ENCODE data around the gene KIAA0930.
"Not testable (repeated sequence)": the region's sequence is repeated elsewhere in the genome, so short reads cannot be mapped to it uniquely, and the experiment has no call there.

KIAA0930 gene

DNA sequence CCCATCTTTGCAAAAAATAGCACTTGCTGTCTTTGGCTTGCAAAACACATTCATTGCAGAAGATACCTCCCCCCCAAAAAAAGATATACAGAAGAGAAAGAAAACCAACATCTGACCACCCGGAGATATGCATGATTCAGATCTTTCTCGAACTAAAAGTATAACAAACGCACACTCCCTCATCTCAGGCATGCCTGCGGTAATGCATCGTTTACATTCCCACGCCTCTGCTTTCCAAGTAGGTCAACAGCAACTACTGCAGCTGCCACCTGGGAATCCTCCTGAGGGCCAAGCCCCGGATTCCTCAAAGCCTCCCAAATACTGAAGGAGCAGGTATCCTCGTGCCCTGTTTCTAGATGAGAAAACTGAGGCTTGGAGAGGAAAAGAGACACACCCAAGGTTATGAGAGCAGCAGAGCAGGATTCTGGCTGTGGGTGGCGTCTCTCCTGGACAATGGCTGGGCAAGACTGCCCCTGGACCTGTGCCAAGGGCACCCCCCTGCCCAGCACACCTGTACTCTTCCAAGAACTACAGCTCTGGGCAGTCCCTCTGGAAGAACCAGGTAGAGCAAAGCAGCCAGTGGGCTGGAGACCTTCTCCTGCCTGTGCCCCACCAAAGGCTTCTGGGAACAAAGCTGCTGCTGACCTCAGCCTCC is 38.9 kb downstream of the KIAA0930 start:
- DNase-seq (ENCODE audit: low read depth, low spot score) = no peak

DNA sequence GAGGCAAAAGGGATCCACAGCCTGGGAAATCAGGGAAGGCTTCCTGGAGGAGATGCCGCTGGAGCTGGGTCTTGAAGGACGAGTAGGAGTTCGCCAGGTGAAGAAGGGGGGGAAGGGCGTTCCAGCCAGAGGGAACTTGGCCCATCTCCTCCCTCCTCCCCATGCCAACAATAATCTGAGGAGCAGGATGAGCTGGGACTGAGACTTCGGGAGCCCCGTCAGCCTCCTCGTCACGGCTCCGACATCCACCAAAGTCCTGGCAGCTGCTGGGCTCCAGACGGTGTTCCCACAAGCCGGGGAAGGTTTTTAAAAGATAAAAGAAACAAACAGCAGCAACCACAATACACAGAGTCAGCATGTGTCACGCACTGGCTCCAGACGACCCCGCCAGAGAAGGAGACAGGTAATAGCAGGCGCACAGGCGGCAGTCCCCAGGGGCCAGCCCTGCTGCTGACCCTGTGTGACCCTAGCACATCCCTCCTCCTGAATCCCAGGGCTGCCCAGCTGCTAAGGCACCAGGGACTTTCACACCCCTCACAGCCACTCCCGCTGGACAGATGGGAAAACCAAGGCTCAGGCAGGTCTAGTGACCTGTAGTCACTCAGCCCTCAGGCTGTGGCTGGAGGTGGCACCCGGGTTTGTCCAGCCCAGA is 39.7 kb downstream of the KIAA0930 start:
- no peak for DNase-seq (ENCODE audit: low read depth, low spot score)

GRCh38 chr22:45200230-45200629 is 40.5 kb downstream of the KIAA0930 start:
- DNase-seq (ENCODE audit: low read depth, low spot score) = no peak

DNA sequence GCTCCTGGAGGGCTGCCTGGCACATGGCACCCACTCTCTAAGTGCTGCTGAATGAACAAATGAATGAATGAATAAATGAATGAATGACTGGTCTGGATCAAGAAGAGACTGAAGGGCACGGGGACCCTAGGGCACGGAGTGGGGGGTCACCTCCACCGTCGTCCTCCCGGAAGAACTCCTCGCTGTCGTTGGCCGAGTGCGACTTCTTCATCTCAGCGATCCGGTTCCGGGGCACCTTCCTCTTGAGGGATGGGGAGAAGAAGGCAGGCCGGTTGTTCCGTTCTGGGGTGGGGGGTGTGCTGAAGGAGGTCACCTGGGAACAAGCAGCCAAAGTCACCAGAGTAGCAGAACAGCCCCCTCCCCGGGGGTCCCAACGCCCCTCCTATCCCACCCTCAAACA is 41.0 kb downstream of the KIAA0930 start:
- no peak for DNase-seq (ENCODE audit: low read depth, low spot score)

DNA sequence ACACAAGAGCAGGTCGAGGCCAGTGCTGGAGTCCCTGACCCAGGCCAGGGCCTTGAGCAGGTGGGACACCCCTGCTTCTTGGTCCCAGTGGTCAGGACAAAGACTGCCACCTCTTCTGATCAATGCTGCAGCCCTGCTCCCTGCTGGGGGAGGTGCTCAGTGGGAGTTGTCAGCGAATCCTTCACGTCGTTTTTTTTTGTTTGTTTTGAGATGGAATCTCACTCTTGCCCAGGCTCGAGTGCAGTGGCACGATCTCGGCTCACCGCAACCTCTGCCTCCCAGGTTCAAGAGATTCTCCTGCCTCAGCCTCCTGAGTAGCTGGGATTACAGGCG is 42.3 kb downstream of the KIAA0930 start:
- no peak for DNase-seq (ENCODE audit: low read depth, low spot score)

- no peak for DNase-seq (ENCODE audit: low read depth, low spot score)
Observed at GRCh38 chr22:45197606-45198462, 42.9 kb downstream of the KIAA0930 start.

DNA sequence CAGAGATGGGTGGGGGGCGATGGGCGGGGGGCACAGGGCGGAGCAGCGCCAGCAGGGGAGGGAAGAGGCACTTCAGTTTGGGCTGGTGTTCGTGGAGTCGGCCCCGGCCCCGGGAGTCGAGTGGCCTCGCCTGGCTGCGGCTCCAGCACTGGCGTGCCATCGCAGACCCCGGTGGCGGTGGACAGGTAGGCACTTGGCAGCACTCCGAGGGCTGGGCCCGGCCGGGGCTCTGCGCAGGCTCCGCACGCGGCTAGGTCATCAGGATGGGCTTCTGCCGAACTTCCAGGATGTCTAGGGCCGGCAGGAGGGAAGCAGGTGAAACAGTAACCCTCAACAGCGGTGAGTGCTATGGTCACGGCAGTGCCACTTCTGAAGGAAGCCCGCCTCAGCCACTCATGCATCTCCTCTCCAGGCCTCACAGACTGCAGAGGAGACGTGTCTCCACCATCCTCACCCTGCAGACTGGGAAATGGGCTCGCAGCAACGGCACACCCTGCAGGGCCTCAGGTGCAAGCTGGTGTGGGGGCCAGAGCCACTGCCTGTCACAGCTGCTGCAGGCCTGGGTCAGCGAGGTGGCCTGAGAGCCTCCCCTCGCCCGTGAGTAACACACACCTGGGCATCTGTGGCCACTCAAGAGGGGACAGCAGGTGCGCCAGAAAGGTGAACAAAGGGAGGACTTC is 43.6 kb downstream of the KIAA0930 start:
- no peak for DNase-seq (ENCODE audit: low read depth, low spot score)

- no peak for DNase-seq (ENCODE audit: low read depth, low spot score)
Observed at GRCh38 chr22:45196308-45196707, 44.4 kb downstream of the KIAA0930 start.

DNA sequence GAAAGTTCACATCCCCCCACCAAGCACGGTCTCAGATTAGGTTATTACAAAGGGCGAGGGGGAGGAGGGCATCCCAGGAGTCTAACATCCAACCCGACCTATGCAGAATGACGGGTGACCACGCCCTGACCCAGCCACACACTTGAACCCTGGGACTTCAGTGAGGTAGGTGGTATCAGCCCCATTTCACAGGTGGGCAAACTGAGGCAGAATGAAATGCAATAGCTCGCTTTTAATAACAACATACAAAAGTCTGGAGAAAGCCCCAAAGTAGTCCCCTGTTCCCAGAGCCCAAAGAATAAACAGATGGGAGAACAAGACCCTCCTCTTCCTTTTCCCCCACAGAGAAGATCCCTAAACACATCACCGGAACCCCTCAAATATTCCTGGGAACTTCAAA is 45.1 kb downstream of the KIAA0930 start:
- no peak for DNase-seq (ENCODE audit: low read depth, low spot score)

DNA sequence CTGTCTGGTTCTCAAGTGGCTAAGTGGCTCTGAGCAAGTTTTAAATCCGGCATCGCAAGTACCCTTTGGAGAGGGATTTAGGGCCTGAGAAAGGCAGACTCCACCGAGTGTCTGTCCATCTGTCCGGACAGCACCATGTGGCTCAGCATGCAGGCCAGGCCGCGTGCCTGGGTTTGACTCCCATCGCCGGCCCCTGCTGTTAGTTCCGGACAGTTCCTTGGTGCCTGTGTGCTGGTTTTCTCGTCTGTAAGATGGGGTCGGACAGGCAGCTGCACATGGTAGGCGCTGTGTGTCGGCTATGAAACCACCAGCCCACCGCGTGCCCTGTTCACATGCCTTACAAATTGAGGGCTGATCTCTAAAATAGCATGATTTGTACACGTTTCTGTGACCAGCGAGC is 46.0 kb downstream of the KIAA0930 start:
- no peak for DNase-seq (ENCODE audit: low read depth, low spot score)

DNA sequence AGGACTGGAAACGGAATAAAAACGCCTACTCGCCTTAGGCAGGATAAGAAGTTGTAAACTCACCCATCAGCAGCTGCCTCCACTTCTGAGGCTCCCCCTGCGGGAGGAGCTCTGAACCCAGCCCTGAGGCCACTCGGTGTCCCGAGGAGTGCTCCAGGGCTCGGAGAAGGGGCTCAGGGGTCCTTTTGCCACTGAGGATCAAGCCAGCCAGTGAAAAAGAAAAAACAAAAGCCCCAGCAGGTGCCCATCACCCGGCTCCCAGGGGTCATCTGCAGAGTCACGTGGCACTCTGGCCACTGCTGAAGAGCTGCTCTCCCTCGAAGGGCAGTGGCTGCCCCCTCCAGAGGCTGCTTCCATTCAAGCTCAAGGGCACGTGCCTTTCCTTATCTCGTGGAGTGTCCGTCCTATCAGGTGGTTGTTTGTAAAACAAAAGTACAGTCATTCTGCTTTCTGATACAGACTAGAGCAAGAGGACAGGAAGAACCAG is 48.0 kb downstream of the KIAA0930 start:
- no peak for DNase-seq (ENCODE audit: low read depth, low spot score)

DNA sequence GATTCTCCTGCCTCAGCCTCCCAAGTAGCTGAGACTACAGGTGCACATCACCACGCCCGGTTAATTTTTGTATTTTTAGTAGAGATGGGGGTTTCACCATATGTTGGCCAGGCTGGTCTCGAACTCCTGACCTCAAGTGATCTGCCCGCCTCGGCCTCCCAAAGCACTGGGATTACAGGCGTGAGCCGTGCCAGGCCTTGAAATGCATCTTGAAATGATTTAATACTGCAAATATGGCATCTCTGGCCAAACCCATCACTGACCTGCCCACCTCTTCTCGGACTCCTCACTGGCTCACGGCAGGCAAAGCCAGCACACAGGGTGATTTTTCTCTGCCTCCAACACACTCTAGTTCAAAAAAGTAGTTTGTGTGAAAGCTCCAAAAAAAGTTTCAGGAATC is 48.9 kb downstream of the KIAA0930 start:
- not testable (repeated sequence) for DNase-seq (ENCODE audit: low read depth, low spot score)

GRCh38 chr22:45190202-45190872 is 50.4 kb downstream of the KIAA0930 start:
- DNase-seq (ENCODE audit: low read depth, low spot score) = no peak

DNA sequence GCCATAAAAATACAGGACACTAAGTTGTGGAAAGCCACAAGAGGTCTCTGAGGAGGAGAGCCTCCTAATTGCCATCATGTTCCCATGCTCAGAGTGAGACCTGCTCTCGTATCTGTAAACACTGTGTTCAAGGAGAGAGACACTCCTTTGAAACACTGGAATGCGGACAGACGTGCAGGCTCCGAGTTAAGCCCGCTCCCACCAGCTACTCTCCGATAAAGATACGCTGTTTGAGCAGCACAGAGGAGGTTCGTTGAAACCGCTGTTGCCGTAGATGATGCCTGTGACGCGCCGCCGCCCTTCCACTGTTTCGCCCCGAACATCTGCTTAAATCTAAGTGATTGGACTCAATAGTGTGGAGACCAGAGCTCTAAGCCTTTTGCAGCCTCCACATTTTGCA is 51.9 kb downstream of the KIAA0930 start:
- no peak for DNase-seq (ENCODE audit: low read depth, low spot score)

- DNase-seq (ENCODE audit: low read depth, low spot score) = no peak
Observed at GRCh38 chr22:45187891-45188290, 52.8 kb downstream of the KIAA0930 start.

- DNase-seq (ENCODE audit: low read depth, low spot score) = no peak
Observed at GRCh38 chr22:45185718-45186514, 54.8 kb downstream of the KIAA0930 start.

GRCh38 chr22:45183974-45184373 is 56.7 kb downstream of the KIAA0930 start:
- no peak for DNase-seq (ENCODE audit: low read depth, low spot score)

DNA sequence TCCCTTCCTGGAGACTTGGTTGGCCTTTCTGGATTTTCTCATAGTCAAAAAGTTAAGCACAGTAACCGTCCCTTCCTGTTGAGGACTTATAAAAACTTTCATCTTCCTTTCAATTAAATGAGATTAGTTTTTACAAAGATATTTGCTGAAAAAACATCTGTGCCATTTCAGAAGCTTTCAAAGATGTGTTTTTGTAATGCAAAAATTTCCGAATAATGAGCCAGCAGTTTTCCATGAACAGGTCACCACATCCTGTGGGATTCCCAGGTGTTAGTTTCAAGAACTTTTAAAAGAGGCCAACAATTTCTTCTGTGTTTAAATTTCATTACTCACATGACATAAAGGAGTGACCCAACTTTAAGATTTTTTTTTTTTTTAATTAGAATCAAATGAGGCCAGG is 58.9 kb downstream of the KIAA0930 start:
- DNase-seq (ENCODE audit: low read depth, low spot score) = no peak

DNA sequence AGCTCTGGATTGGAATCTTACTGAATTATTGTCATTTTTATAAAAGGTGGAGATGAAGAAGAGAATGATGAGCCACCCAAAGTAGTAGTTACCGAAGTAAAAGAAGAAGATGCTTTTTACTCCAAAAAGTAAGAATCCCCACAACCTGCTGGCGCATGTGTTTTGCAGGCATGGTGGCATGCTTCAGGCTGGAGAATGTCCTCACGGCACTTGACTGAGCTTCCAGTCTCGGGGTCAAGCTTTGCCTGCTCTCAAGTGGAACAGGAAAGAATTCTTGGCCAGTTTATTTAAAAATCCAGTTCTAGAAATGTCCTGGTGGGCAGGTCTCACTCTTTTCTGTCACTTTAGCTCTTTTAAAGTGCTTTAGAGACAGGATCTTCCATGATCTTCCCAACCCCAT is 59.5 kb downstream of the KIAA0930 start:
- DNase-seq (ENCODE audit: low read depth, low spot score) = no peak

GRCh38 chr22:45180146-45180679 is 60.5 kb downstream of the KIAA0930 start:
- DNase-seq (ENCODE audit: low read depth, low spot score) = no peak
